ENCODE measurements around the gene LRRN2. TPM values are rescaled to one million over a fixed set of nuclear protein-coding genes. Genes with fewer than 3 reads are reported as not detected.

Gene LRRN2
- total RNA-seq, 1 experiment from 2014 or later: 5.8 TPM

GRCh38 chr1:204645666-204646065 lies 39.9 kb downstream of the LRRN2 start:
- Histone ChIP-seq H4K91ac (ENCODE audit: insufficient read length, low read depth, low read length) (no peak overlapping the region), H3K4me2 (ENCODE audit: insufficient read depth, insufficient read length, low read length) (no peak overlapping the region), H2BK20ac (ENCODE audit: low read depth, low read length, poor library complexity, severe bottlenecking) (no peak overlapping the region), H3K14ac (ENCODE audit: insufficient read depth, low read length) (no peak overlapping the region), H3K56ac (ENCODE audit: insufficient read length, low read depth, low read length) (no peak overlapping the region), H3K18ac (ENCODE audit: insufficient read length, low read depth, low read length) (no peak overlapping the region), H4K5ac (ENCODE audit: insufficient read length, low read depth, low read length) (no peak overlapping the region), H2BK12ac (ENCODE audit: insufficient read length, low read depth, low read length) (no peak overlapping the region), H3K9ac (ENCODE audit: extremely low read depth, insufficient read length, low read length) (no peak overlapping the region), H2AFZ (ENCODE audit: low read length) (no peak overlapping the region), H3K27me3 (ENCODE audit: insufficient read depth, low read length) (no peaks in the 10 kb centered on the region), H2BK120ac (ENCODE audit: low read depth, low read length, poor library complexity, severe bottlenecking) (no peak overlapping the region), H4K8ac (replicated peaks; ENCODE audit: insufficient read length, low read depth, low read length) (no peak overlapping the region), H2BK15ac (ENCODE audit: low read depth, low read length) (no peak overlapping the region), H3K4ac (ENCODE audit: low read depth, low read length) (no peak overlapping the region), H4K20me1 (ENCODE audit: control insufficient read depth, insufficient read depth, insufficient read length) (no peaks in the 10 kb centered on the region), H3K23ac (ENCODE audit: insufficient read length, low read depth, low read length) (no peak overlapping the region), H2AK5ac (ENCODE audit: insufficient read length, low read length) (no peak overlapping the region), H2BK5ac (ENCODE audit: insufficient read length, low read length) (no peak overlapping the region), H3K27ac (ENCODE audit: insufficient read length, low read depth, low read length) (no peak overlapping the region), H3T11ph (ENCODE audit: low read length) (no peak overlapping the region), H3K23me2 (ENCODE audit: insufficient read length, low read depth, low read length, poor library complexity, severe bottlenecking) (no peaks in the 10 kb centered on the region), H3K4me1 (ENCODE audit: insufficient read depth, low read length) (peaks cover 3% of the 10 kb centered on the region; the same call in 1 of the 2 replicates), H3K9me3 (ENCODE audit: control insufficient read depth, low read depth, low read length) (no peaks in the 10 kb centered on the region), H3K79me1 (ENCODE audit: insufficient read depth, low read depth, low read length, poor library complexity, severe bottlenecking) (no peaks in the 10 kb centered on the region), H3K79me2 (ENCODE audit: insufficient read depth, low read length) (no peaks in the 10 kb centered on the region)
- peaks cover 21 to 24% of the 10 kb centered on the region in 2 experiments for H3K4me1 Mint-ChIP-seq
- no peak for TF ChIP-seq CTCF (conservative IDR thresholded peaks at IDR 0.05)
- no CpG with 5 or more reads among the region's 3 CpGs for WGBS (ENCODE audit: extremely low coverage, insufficient read length, low lambda C conversion rate)
- H3K27ac Mint-ChIP-seq: no peak overlapping the region
- H3K36me3 Mint-ChIP-seq (ENCODE audit: insufficient read depth in 1 of 3, low read depth in 3 of 3): no peaks in the 10 kb centered on the region; a peak in 1 of 7 replicates
- H3K27me3 Mint-ChIP-seq (ENCODE audit: low read depth): peaks cover 4% of the 10 kb centered on the region
- no peak for DNase-seq
- H3K9me3 Mint-ChIP-seq: no peaks in the 10 kb centered on the region; a peak in 1 of 5 replicates
- no peak overlapping the region for H3K4me3 Mint-ChIP-seq
